ENCODE results near the gene OPCML.

Gene OPCML

DNA sequence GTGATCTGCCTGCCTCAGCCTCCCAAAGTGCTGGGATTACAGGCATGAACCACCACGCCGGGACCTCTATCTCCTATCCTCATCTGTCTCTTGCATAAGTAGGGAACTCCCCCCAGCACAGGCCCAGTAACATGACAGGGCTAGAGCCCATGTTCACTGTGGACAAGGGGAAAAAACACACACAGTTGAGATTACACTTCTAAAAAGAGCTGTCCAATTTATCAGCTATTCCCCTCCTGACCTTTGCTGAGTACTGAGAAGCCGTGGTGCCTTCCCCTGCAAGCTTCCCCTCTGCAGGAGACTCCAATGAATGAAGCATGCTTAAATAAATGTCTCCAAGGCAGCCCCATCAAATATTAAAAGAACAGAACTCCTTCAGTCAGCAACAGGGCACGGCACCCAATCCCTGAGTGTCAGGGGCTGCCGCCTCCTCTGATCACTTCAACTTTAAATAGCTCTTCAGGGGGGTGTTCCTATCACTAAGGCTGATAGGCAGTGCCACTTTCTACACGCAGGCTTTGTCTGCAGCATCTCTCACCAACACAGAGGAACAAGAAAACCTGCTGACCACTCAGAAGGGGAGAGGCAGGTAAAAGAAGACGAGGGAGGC lies 385.5 kb downstream of the OPCML start:
- Histone ChIP-seq H3K36me3 (ENCODE audit: control insufficient read depth, low read length) (no peaks in the 10 kb centered on the region), H3K79me2 (ENCODE audit: control insufficient read depth, low read length) (no peaks in the 10 kb centered on the region), H3K4me1 (ENCODE audit: control insufficient read depth, low read length) (no peaks in the 10 kb centered on the region), H3K9me2 (replicated peaks; ENCODE audit: control insufficient read depth, low read length) (no peaks in the 10 kb centered on the region), H3K27ac (ENCODE audit: low read depth, low read length) (no peak overlapping the region), H3K27me3 (ENCODE audit: control insufficient read depth, low read length) (no peaks in the 10 kb centered on the region), H3K9me3 (ENCODE audit: control insufficient read depth, insufficient read depth, low read length) (no peaks in the 10 kb centered on the region), H3K4me2 (ENCODE audit: low read length) (no peak overlapping the region), H3F3A (ENCODE audit: control insufficient read depth, insufficient read depth) (no peaks in the 10 kb centered on the region), H4K20me1 (ENCODE audit: control insufficient read depth, insufficient read depth, low read depth, low read length) (no peaks in the 10 kb centered on the region), H3K4me3 (ENCODE audit: low read length) (no peak overlapping the region)
- TF ChIP-seq, protein P1, sequence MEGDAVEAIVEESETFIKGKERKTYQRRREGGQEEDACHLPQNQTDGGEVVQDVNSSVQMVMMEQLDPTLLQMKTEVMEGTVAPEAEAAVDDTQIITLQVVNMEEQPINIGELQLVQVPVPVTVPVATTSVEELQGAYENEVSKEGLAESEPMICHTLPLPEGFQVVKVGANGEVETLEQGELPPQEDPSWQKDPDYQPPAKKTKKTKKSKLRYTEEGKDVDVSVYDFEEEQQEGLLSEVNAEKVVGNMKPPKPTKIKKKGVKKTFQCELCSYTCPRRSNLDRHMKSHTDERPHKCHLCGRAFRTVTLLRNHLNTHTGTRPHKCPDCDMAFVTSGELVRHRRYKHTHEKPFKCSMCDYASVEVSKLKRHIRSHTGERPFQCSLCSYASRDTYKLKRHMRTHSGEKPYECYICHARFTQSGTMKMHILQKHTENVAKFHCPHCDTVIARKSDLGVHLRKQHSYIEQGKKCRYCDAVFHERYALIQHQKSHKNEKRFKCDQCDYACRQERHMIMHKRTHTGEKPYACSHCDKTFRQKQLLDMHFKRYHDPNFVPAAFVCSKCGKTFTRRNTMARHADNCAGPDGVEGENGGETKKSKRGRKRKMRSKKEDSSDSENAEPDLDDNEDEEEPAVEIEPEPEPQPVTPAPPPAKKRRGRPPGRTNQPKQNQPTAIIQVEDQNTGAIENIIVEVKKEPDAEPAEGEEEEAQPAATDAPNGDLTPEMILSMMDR (IDR thresholded peaks at IDR 0.05; ENCODE audit: low read depth, low read length, poor library complexity, severe bottlenecking) = no peak

GRCh38 chr11:133137939-133138338 lies 394.4 kb downstream of the OPCML start:
- Histone ChIP-seq H3K27ac (ENCODE audit: low read depth, low read length) (no peak overlapping the region), H3F3A (ENCODE audit: control insufficient read depth, insufficient read depth) (no peaks in the 10 kb centered on the region), H3K4me3 (ENCODE audit: low read length) (no peak overlapping the region), H3K79me2 (ENCODE audit: control insufficient read depth, low read length) (no peaks in the 10 kb centered on the region), H3K36me3 (ENCODE audit: control insufficient read depth, low read length) (no peaks in the 10 kb centered on the region), H3K4me2 (ENCODE audit: low read length) (no peak overlapping the region), H3K27me3 (ENCODE audit: control insufficient read depth, low read length) (no peaks in the 10 kb centered on the region), H3K4me1 (ENCODE audit: control insufficient read depth, low read length) (no peaks in the 10 kb centered on the region), H3K9me2 (replicated peaks; ENCODE audit: control insufficient read depth, low read length) (no peaks in the 10 kb centered on the region), H4K20me1 (ENCODE audit: control insufficient read depth, insufficient read depth, low read depth, low read length) (no peaks in the 10 kb centered on the region), H3K9me3 (ENCODE audit: control insufficient read depth, insufficient read depth, low read length) (no peaks in the 10 kb centered on the region)
- TF ChIP-seq, protein P1 (IDR thresholded peaks at IDR 0.05; ENCODE audit: low read depth, low read length, poor library complexity, severe bottlenecking) = no peak
- TF ChIP-seq EZH2phosphoT487 (IDR thresholded peaks at IDR 0.05; ENCODE audit: borderline replicate concordance, low read length) = no peak

DNA sequence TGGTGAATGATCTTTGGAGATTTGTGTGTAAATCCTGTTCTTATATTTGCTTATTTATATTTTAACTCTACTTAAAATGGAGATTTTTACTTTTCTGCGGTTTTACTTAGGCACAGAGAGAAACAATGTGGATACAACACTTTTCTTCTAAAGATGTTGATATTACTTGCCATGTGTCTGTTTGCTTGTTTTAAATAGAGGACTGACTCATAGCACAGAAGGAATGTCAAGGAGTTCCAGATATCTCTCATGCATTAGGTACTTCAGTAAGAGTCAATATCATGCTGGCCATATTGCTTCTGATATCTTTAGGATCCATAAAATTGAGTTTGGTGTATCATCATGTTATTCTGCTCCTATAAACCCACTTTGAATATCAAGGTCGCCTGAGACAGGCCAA lies 395.0 kb downstream of the OPCML start:
- H3K79me2 ChIP-seq (ENCODE audit: control insufficient read depth, low read length) = no peaks in the 10 kb centered on the region
- H3K4me2 ChIP-seq (ENCODE audit: low read length) = no peak overlapping the region
- no peaks in the 10 kb centered on the region for H3F3A ChIP-seq (ENCODE audit: control insufficient read depth, insufficient read depth)
- H3K4me1 ChIP-seq (ENCODE audit: control insufficient read depth, low read length) = no peaks in the 10 kb centered on the region
- H4K20me1 ChIP-seq (ENCODE audit: control insufficient read depth, insufficient read depth, low read depth, low read length) = no peaks in the 10 kb centered on the region
- TF ChIP-seq, protein P1 (IDR thresholded peaks at IDR 0.05; ENCODE audit: low read depth, low read length, poor library complexity, severe bottlenecking) = no peak
- TF ChIP-seq EZH2phosphoT487 (IDR thresholded peaks at IDR 0.05; ENCODE audit: borderline replicate concordance, low read length) = no peak
- H3K36me3 ChIP-seq (ENCODE audit: control insufficient read depth, low read length) = no peaks in the 10 kb centered on the region
- H3K27me3 ChIP-seq (ENCODE audit: control insufficient read depth, low read length) = no peaks in the 10 kb centered on the region
- H3K27ac ChIP-seq (ENCODE audit: low read depth, low read length) = no peak overlapping the region
- no peaks in the 10 kb centered on the region for H3K9me2 ChIP-seq (replicated peaks; ENCODE audit: control insufficient read depth, low read length)
- no peak overlapping the region for H3K4me3 ChIP-seq (ENCODE audit: low read length)
- H3K9me3 ChIP-seq (ENCODE audit: control insufficient read depth, insufficient read depth, low read length) = no peaks in the 10 kb centered on the region

Data from DOHH2 (cell line).